H1 (cell line): Measurements from ENCODE around the gene ARNT2. TPM values are rescaled to one million over a fixed set of nuclear protein-coding genes. Genes with fewer than 3 reads are reported as not detected.

Experiments used
- ATF3 ChIP-seq: IDR thresholded peaks from 2 replicates; pipeline ENCODE4 v1.6.1; 2011; ENCODE audit warnings: low read depth, mild to moderate bottlenecking, low read length; ENCODE audit not compliant: insufficient read depth
- BRCA1 ChIP-seq: IDR thresholded peaks from 2 replicates; pipeline ENCODE4 v1.6.1; 2012; ENCODE audit warnings: low read depth, low read length, improper control_type of control experiment
- CHD7 ChIP-seq: fragments of 300-600 bp; sonication (generic); IDR thresholded peaks from 2 replicates; pipeline ENCODE4 v1.7.1; 2012; ENCODE audit warnings: low read length, moderate library complexity, mild to moderate bottlenecking, inconsistent platforms; ENCODE audit not compliant: insufficient replicate concordance
- HDAC6 ChIP-seq: IDR thresholded peaks from one replicate; pipeline ENCODE4 v1.7.1; 2012; ENCODE audit warnings: low read depth, mild to moderate bottlenecking, inconsistent platforms, low read length, moderate library complexity
- JUND ChIP-seq: IDR thresholded peaks from 2 replicates; pipeline ENCODE4 v1.6.1; 2011; ENCODE audit warnings: mild to moderate bottlenecking, improper control_type of control experiment, low read length
- MAFK ChIP-seq: IDR thresholded peaks from 2 replicates; pipeline ENCODE4 v1.6.1; 2012; ENCODE audit warnings: low read depth, mild to moderate bottlenecking, improper control_type of control experiment, low read length
- polyA plus RNA-seq, 7 experiments: library from polyadenylated mRNA; depleted of rRNA in 3 of 7; stranded (reverse) in 5 of 7; unstranded in 2 of 7; fragments of >200 nt in 5 of 7; fragments of 200-250 nt in 2 of 7; gene quantifications; 1 replicate in 5 of 7; 2 replicates in 1 of 7; 4 replicates in 1 of 7; pipeline versions ENCODE4 v1.2.1 to v1.2.3, GENCODE V29; 2011 to 2013; ENCODE audit warnings: missing spikeins in 2 of 7, mixed read lengths in 2 of 7
- total RNA-seq: library from RNA; stranded (reverse); fragmentation: NEBNext Ultra II Directional; extraction: Animal tissue kit (Norgen Biotek cat#: 25700); gene quantifications from 2 replicates; pipeline ENCODE4 v1.2.1, GENCODE V29; 2021

ARNT2 gene
- total and polyA plus RNA-seq, 2 of the 8 experiments (the other 6 are each of a cell fraction or from before 2014, with no cell fraction given) = 9.5 to 14.6 TPM

DNA sequence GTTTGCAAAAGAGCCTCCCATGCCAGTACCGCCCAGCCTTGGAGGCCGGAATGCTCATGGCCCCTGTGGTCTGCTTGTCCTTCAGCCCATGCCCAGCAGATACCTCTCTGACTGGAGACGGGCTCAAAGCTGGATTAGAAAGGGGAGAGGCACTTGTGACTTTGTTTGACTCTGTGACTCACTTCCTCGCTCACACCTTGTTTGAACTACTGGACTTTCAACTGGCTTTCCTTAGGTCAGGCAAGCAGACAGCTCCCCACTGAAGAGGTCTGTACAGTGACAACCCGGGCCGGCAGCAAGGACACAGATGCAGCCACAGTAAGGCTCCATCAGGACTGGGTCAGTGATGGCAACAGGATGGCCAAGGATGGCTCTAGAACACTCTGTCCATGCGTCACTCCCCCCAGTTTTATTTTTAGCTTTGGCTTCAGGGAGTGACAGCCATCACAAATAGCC, 192.4 kb downstream of the ARNT2 start (continued):
- TF ChIP-seq CHD7 (no peak), HDAC6 (no peak), JUND (no peak), MAFK (no peak), BRCA1 (no peak), ATF3 (no peak)
- TF ChIP-seq, all 59 proteins: peak for 0
